ENCODE measurements around the gene SYNE2. TPM values are rescaled to one million over a fixed set of nuclear protein-coding genes. Genes with fewer than 3 reads are reported as not detected.

SYNE2 gene
- total RNA-seq, 2 donors from 2014 or later = 104 to 390 TPM

- Histone ChIP-seq H3K4me3 (no peak overlapping the region), H3K27ac (no peak overlapping the region), H3K4me1 (replicated peaks) (no peaks in the 10 kb centered on the region), H3K9me3 (no peaks in the 10 kb centered on the region), H3K27me3 (replicated peaks; ENCODE audit: insufficient read depth) (no peaks in the 10 kb centered on the region), H3K36me3 (no peaks in the 10 kb centered on the region)
- no peak for DNase-seq (ENCODE audit: low spot score)
- WGBS = 67% methylated on average over 7 of the region's 7 CpGs
- intact Hi-C loops (cut with DNase I) = no loop called here
- no peak for TF ChIP-seq POLR2AphosphoS5 (IDR thresholded peaks at IDR 0.05)
Measured at GRCh38 chr14:64201296-64201695, 348.5 kb downstream of the SYNE2 start.

- TF ChIP-seq POLR2AphosphoS5 (IDR thresholded peaks at IDR 0.05) (no peak), POLR2A (IDR thresholded peaks at IDR 0.05) (no peak)
- Histone ChIP-seq H3K27me3 (replicated peaks; ENCODE audit: insufficient read depth) (no peaks in the 10 kb centered on the region), H3K4me1 (replicated peaks) (no peaks in the 10 kb centered on the region), H3K36me3 (no peaks in the 10 kb centered on the region), H3K27ac (no peak overlapping the region), H3K4me3 (no peak overlapping the region), H3K9me3 (no peaks in the 10 kb centered on the region)
- DNase-seq (ENCODE audit: low spot score) = no peak
- intact Hi-C loops (cut with DNase I) = no loop called here
- 86% methylated on average over 18 of the region's 18 CpGs for WGBS
Measured at GRCh38 chr14:64201921-64202545, 349.2 kb downstream of the SYNE2 start.

GRCh38 chr14:64202716-64203115 is 349.9 kb downstream of the SYNE2 start:
- Histone ChIP-seq H3K4me3 (no peak overlapping the region), H3K9me3 (no peaks in the 10 kb centered on the region), H3K27me3 (replicated peaks; ENCODE audit: insufficient read depth) (no peaks in the 10 kb centered on the region), H3K27ac (no peak overlapping the region), H3K36me3 (no peaks in the 10 kb centered on the region), H3K4me1 (replicated peaks) (no peaks in the 10 kb centered on the region)
- WGBS = 87% methylated on average over 10 of the region's 10 CpGs
- TF ChIP-seq POLR2A (IDR thresholded peaks at IDR 0.05) = no peak
- TF ChIP-seq CTCF (IDR thresholded peaks at IDR 0.05) = no peak
- TF ChIP-seq POLR2AphosphoS5 (IDR thresholded peaks at IDR 0.05) = no peak
- intact Hi-C loops (cut with DNase I) = no loop called here
- no peak for DNase-seq (ENCODE audit: low spot score)

GRCh38 chr14:64203366-64204006 is 350.7 kb downstream of the SYNE2 start:
- Histone ChIP-seq H3K4me3 (no peak overlapping the region), H3K9me3 (no peaks in the 10 kb centered on the region), H3K36me3 (no peaks in the 10 kb centered on the region), H3K27me3 (replicated peaks; ENCODE audit: insufficient read depth) (no peaks in the 10 kb centered on the region), H3K4me1 (replicated peaks) (no peaks in the 10 kb centered on the region), H3K27ac (no peak overlapping the region)
- intact Hi-C loops (cut with DNase I) = no loop called here
- DNase-seq (ENCODE audit: low spot score) = no peak
- WGBS = 90% methylated on average over 4 of the region's 4 CpGs
- TF ChIP-seq POLR2AphosphoS5 (IDR thresholded peaks at IDR 0.05) (no peak), POLR2A (IDR thresholded peaks at IDR 0.05) (no peak), CTCF (IDR thresholded peaks at IDR 0.05) (no peak)

- Histone ChIP-seq H3K27me3 (replicated peaks; ENCODE audit: insufficient read depth) (no peaks in the 10 kb centered on the region), H3K4me3 (no peak overlapping the region), H3K9me3 (no peaks in the 10 kb centered on the region), H3K36me3 (no peaks in the 10 kb centered on the region), H3K27ac (no peak overlapping the region), H3K4me1 (replicated peaks) (no peaks in the 10 kb centered on the region)
- TF ChIP-seq POLR2AphosphoS5 (IDR thresholded peaks at IDR 0.05) (no peak), POLR2A (IDR thresholded peaks at IDR 0.05) (no peak), CTCF (IDR thresholded peaks at IDR 0.05) (no peak)
- intact Hi-C loops (cut with DNase I) = no loop called here
- 96% methylated on average over 7 of the region's 7 CpGs for WGBS
- no peak for DNase-seq (ENCODE audit: low spot score)
Measured at GRCh38 chr14:64208261-64208660, 355.5 kb downstream of the SYNE2 start.

- TF ChIP-seq POLR2A (IDR thresholded peaks at IDR 0.05) (no peak), CTCF (IDR thresholded peaks at IDR 0.05) (no peak), POLR2AphosphoS5 (IDR thresholded peaks at IDR 0.05) (no peak)
- H3K4me1 ChIP-seq (replicated peaks) = no peaks in the 10 kb centered on the region
- H3K27ac ChIP-seq = no peak overlapping the region
- H3K27me3 ChIP-seq (replicated peaks; ENCODE audit: insufficient read depth) = no peaks in the 10 kb centered on the region
- H3K4me3 ChIP-seq = no peak overlapping the region
- H3K9me3 ChIP-seq = no peaks in the 10 kb centered on the region
- intact Hi-C loops (cut with DNase I) = no loop called here
- no peaks in the 10 kb centered on the region for H3K36me3 ChIP-seq
- 82% methylated on average over 10 of the region's 10 CpGs for WGBS
- DNase-seq (ENCODE audit: low spot score) = no peak
Measured at GRCh38 chr14:64208981-64209380, 356.2 kb downstream of the SYNE2 start.

Measured in prostate gland (tissue), 2 donors.